Stimulated activated CD4-positive, alpha-beta T cell treated with anti-CD3 and anti-CD28 coated beads, Interleukin-15, amount 100 ng/mL, for 1 hour (primary cell): ENCODE measurements around the gene HDAC7.

Experiments
- DNase-seq, 2 donors: peaks; one replicate each; pipeline ENCODE4 v3.0.0-alpha.2; 2020; ENCODE audit warnings: low read depth in 1 of 2, low spot score in 1 of 2

HDAC7 gene

DNA sequence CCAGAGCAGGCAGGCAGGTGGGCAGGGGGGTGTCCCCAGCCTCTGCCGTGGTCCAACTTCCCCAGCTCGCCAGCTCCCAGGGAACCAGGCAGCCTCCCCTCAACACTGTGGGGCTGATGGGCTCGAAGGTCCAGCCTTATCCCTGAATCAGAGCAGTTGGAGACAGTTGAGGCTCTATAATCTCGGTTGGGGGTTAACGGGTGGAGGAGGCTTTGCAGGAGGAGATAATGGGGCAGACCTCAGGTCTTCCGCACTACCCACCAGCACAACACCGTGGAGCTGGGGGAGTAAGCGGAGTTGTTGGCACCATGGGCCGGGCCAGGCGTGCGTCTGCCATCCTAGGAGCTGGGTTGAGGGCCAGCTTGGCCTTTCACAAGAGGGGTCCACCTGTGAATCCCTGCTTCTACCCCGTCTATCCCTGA lies 13.9 kb upstream of the HDAC7 start:
- DNase-seq: no peak

GRCh38 chr12:47832263-47832933 lies 12.7 kb upstream of the HDAC7 start:
- peak in 1 of 2 donors; percentile 55 for DNase-seq

DNA sequence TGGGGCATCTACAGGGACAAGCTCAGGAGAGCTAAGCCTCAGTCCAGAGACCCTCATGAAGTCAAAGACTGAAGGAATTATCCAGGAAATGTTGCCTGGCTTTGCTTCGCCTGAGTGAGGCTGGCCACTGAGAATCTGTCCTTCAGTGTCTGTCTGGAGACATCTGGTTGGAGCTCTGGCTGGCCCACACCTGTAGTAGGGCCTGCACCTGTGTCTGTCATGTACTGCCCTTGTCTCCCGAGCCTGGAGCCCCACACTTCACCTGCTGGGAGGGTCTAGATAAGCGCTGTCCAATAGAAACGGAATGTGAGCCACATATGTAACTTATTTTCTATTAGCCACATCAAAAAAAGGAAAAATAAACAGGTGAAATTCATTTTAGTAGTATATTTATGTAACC lies 9.9 kb upstream of the HDAC7 start:
- no peak for DNase-seq

GRCh38 chr12:47828976-47829482 lies 9.3 kb upstream of the HDAC7 start:
- no peak for DNase-seq

DNA sequence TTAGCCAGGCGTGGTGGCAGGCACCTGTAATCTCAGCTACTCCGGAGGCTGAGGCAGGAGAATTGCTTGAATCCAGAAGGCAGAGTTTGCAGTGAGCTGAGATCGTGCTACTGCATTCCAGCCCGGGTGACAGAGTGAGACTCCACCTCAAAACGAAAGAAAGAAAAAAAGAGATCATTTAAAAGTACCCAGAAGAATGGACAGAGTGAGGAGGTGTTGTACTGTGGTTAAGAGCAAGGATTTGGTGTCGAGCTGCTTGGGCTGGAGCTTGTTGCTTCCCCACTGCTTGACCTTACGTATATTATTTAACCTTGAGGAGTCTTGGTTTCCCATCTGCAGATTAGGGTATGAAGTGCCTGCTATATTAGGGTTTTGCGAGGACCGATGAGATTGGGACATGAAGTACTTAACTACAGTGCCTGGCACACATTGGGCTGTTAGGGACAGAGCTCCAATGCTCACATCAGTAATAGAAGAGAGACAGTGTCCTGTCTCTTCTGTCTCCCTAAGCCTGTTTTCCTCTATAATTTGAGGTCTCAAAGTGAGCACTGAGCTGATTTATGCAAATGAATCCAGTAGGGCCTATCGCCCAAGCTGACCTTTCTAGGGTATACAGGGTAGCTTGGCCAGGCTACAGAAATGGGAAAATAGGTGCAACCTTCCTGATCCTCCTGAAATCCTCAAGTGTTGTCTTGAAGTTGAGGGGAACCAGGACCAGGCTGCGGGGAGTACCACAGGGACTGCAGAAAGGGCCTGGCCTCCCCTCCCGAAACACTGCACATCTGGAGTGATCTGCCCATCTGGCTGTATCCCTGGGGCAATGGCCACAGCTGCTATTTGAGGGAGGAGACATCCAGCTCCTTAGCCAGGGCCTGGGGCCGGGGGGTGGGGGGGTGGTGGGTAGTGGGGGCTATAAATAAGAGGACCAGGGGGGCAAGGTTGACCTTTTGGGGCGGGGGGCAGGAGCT lies 8.6 kb upstream of the HDAC7 start:
- no peak for DNase-seq

DNA sequence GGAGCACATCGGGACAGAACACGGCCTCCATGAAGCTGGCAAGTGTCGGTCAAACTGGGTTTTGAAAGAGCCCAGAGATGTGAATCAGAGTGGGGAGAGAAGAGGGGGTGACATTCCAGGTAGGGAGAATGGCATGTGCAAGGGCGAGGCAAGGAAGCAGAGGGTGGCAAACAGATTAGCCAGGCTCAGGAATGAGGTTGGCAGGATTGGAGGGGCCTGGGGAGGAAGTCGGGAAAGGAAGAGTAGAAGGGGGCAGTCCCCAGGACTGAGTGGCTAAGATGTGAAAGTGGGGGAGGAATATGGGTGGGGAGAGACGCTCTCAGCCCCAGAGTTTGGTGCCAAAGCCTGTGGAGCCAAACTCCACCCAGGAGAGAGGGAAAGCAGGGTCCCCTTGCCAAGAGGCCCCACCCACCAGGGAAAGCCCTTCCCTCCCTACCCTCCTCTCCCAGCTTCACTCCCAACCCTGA lies 5.5 kb upstream of the HDAC7 start:
- no peak for DNase-seq

GRCh38 chr12:47824635-47825034 lies 4.9 kb upstream of the HDAC7 start:
- DNase-seq: no peak

DNA sequence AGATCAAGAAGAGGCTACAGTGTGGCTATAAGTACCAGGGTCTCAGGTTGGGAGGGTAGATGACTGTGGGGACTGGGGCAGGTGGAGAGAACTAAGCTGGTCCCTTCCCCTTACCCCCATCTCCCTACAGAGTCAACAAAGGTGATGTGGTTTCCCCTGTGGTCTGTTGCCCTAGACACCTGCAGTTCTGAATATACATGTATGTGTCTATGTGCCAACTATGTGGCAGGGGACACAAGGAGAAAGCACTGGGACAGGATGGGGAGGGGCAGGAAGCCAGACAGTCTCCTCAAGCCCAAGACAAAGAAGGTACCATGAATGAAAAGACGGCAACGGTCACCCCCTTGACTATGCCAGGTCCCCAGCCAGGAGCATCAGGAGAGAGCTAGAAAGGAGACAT lies 4.5 kb upstream of the HDAC7 start:
- no peak for DNase-seq

- no peak for DNase-seq
These were observed 3.9 kb upstream of the HDAC7 start for GRCh38 chr12:47823422-47824086.

DNA sequence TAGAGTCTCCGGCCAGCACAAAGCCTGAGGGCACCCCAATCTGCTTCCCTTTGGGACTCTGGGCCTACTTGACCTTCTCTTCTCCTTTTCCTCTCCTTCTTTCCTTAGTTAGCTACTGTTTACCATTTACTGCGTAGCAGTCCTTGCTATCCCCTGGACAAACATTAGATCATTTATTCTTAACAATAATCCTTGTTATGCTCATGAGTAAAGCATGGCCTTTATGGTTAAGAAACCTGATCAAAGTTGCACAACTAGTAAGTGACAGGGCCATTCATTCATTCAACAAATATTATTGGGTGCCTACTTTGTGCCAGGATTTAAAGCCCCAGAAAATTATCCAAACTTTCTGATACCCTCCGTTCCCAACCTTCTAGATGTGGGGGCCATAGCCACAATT lies 3.2 kb upstream of the HDAC7 start:
- no peak for DNase-seq

GRCh38 chr12:47822401-47822800 lies 2.7 kb upstream of the HDAC7 start:
- DNase-seq: no peak

GRCh38 chr12:47821346-47821706 lies 1.6 kb upstream of the HDAC7 start:
- no peak for DNase-seq

DNA sequence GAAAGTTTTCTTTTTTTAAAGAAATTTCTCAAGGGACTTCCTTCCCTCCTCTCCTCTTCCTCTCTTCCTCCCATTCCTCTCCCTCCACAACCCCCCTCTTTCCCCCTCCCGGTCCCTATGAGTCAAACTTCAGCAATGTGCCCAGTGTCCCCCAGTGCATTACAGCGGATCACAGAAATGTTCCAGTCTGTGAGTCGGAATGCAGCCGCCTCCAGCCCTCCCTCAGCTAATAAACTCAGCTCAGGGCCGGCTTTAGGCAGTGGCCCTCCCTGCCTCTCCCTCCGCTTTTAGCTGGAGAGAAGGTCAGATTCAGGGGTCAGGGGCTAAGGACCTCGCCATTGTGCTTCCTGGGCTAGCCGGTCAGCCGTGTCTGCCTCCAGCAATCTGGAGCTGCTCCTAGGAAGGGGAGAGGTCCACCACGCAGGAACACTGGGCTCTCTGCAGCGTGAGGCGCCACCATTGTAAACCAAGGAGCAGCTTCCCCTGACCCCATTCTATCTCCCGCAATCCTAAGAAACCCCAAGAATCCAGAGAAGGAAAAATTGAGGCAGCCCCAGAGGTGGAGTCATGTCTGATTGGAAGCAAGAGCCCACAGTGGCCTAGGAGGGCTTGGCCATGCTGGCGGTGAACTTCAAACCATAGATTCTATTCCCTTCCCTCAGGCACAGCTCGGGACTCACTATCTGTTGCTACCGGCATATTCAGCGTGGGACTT lies 1.1 kb upstream of the HDAC7 start:
- no peak for DNase-seq

DNA sequence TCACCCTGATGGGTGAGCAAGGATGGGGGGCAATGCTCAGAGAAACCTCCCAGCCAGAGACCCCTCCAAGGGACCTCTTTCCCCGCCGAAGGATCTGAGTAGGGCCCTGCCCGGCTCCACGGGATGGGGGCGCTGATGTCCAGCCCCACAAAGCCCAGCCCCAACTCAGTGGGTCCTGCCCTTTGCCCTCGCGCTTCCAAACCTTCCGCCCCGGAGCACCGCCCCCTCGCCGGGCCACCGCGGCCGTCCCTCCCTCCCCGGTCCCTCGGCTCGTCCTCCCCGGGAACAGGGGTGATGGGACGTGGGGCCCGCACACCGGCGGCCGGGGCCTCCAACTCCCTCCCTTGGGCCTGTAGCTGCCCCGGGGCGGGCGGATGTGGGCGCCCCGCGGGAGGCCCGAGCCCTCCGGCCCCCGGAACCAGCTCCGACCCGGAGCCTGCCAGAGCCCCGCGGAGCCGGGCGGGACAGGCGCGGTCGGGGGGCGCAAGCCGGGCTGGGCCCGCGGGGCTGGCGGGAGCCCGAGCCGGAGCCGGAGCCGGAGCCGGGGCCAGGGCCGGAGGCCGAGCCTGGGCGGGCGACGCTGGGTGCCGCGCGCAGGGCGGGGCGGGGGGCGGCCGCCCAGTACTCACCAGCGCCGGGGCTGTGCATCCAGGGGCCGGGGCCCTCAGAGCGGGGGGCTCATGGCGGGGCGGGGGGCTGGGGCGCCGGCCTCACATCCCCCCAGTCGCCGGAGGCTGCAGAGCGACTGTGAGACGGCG lies 386 bp downstream of the HDAC7 start:
- peak in 1 of 2 donors; percentile 46 for DNase-seq

- DNase-seq: no peak
These were observed 1.1 kb downstream of the HDAC7 start for GRCh38 chr12:47818467-47819137.

- no peak for DNase-seq
These were observed 1.7 kb downstream of the HDAC7 start for GRCh38 chr12:47818007-47818376.

- DNase-seq: no peak
These were observed 2.3 kb downstream of the HDAC7 start for GRCh38 chr12:47817272-47818006.

DNA sequence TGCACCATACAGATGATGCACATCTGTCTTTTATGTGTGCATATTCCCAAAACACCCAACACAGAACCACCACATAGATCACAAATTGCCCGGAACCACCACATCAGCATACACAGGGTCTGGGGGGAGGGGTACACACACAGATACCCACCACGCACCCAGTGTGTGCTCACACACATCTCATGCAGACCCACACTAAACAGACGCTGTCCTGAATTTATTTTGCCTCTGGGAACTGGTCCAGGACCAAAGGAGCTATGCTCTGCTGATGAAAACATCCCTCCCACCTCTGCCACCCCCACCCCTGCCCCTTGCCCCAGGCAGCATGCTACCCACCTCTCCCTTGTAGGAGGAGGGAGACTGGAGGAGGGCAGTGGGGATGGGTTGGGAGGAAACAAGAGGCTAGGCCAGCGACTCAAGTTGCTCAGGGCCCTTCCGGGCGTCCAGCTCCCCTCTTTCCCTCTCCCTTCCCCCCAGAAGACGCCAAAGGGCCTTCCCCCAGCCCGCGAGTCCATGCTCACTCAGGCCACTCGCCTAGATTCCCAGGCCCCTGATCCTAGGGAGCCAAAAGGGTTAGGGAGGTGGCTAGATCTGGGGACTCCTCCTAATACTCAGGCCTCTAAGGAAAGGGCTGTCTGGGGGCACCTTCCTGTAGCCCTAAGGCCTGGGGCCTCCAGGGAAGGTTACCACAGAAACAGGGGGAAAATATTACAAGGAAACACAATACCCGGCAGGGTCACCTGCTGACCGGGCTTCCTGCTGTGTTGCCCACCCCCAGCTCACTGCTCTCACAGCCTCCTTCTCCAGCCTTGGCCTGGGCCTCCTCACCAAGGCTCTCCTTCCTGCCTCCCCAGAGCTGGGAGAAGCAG lies 3.1 kb downstream of the HDAC7 start:
- no peak for DNase-seq
